Activated naive CD4-positive, alpha-beta T cell treated with anti-CD3 and anti-CD28 coated beads, Interleukin-2, amount 10 ng/mL, durations not matched to agents 7 days and 5 days (primary cell): ENCODE results near the gene STON2.

Experiments
- CTCF ChIA-PET: fragments of 350-600 bp; sonication (Branson Sonifier 250); formaldehyde crosslinking; loops from one replicate; lab custom pipeline; 2021; ENCODE audit warnings: antibody characterized with exemption; lab: Charles Lee
- DNase-seq: peaks from one replicate; pipeline ENCODE4 v3.0.0-alpha.2; 2020
- H3K27ac Mint-ChIP-seq: one replicate; pipeline ENCODE4 v1.8.0; 2021; ENCODE audit warnings: mild to moderate bottlenecking, moderate library complexity, mixed read lengths
- H3K27me3 Mint-ChIP-seq: one replicate; pipeline ENCODE4 v1.8.0; 2021; ENCODE audit warnings: mild to moderate bottlenecking, mixed read lengths
- H3K36me3 Mint-ChIP-seq: one replicate; pipeline ENCODE4 v1.8.0; 2021; ENCODE audit warnings: mixed read lengths
- H3K4me1 Mint-ChIP-seq: one replicate; pipeline ENCODE4 v1.8.0; 2021; ENCODE audit warnings: mixed read lengths
- H3K4me3 Mint-ChIP-seq: one replicate; pipeline ENCODE4 v1.8.0; 2021; ENCODE audit warnings: mild to moderate bottlenecking, moderate library complexity, mixed read lengths
- H3K9me3 Mint-ChIP-seq: one replicate; pipeline ENCODE4 v1.8.0; 2021; ENCODE audit warnings: mixed read lengths

The STON2 gene

GRCh38 chr14:81323093-81323492 is 77.0 kb downstream of the STON2 start:
- no peak for DNase-seq
- H3K27ac Mint-ChIP-seq: no peak overlapping the region
- no peaks in the 10 kb centered on the region for H3K4me1 Mint-ChIP-seq
- H3K36me3 Mint-ChIP-seq: no peaks in the 10 kb centered on the region
- H3K4me3 Mint-ChIP-seq: no peak overlapping the region
- H3K27me3 Mint-ChIP-seq: peaks cover 3% of the 10 kb centered on the region
- CTCF ChIA-PET: no interaction called here
- H3K9me3 Mint-ChIP-seq: no peaks in the 10 kb centered on the region

GRCh38 chr14:81319946-81320345 is 80.2 kb downstream of the STON2 start:
- no peak for DNase-seq
- Mint-ChIP-seq H3K4me3 (no peak overlapping the region), H3K4me1 (no peaks in the 10 kb centered on the region), H3K27ac (no peak overlapping the region), H3K36me3 (no peaks in the 10 kb centered on the region), H3K27me3 (peaks cover 3% of the 10 kb centered on the region), H3K9me3 (no peaks in the 10 kb centered on the region)
- CTCF ChIA-PET: no interaction called here

DNA sequence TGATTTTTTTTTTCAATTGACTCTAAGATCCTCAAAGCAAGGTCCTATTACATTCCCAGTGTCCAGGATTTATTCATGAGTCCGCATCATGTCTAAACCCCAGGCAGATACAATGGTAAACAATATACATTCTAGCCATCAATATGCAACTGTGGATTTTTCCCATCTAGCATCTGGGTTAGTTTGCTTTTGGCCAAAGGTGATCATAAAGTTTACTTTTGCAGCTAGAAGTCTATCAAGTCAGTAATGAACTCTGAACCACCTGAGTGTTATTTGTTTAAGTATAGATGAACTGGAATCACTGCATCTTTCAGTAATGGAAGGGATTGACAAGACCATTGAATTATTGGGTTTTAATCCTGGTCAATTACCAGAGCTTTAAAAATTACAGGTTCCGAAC is 80.8 kb downstream of the STON2 start:
- H3K27me3 Mint-ChIP-seq: peaks cover 3% of the 10 kb centered on the region
- H3K9me3 Mint-ChIP-seq: no peaks in the 10 kb centered on the region
- CTCF ChIA-PET: interaction anchor here (1.4 kb wide), 1 partner anchor 10 kb away, joined by 3 read pairs; no protein-coding TSS in a partner anchor
- H3K4me3 Mint-ChIP-seq: no peak overlapping the region
- no peaks in the 10 kb centered on the region for H3K36me3 Mint-ChIP-seq
- DNase-seq: no peak
- no peaks in the 10 kb centered on the region for H3K4me1 Mint-ChIP-seq
- H3K27ac Mint-ChIP-seq: no peak overlapping the region

DNA sequence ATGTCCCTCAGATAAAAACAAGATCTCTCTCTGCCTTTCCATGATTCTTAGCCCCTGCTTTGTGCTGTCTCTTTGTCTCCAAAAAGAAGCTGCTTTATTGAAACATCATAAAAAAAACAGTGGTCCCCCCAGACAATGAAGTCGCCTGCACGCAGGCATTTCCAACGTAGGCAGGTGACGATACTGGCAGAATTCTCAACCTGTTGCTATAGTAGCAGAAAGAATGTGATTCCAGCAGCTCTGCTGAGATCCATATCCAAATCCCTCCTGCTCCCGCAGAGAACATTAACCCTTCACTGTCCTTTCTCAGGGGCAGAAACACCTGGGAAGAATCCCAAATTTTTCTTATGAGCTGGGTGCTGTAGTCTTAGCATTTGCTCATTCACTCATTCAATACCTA is 84.8 kb downstream of the STON2 start:
- no peaks in the 10 kb centered on the region for H3K9me3 Mint-ChIP-seq
- H3K27me3 Mint-ChIP-seq: no peaks in the 10 kb centered on the region
- H3K4me1 Mint-ChIP-seq: no peaks in the 10 kb centered on the region
- CTCF ChIA-PET: no interaction called here
- no peak overlapping the region for H3K27ac Mint-ChIP-seq
- H3K36me3 Mint-ChIP-seq: no peaks in the 10 kb centered on the region
- no peak for DNase-seq
- H3K4me3 Mint-ChIP-seq: no peak overlapping the region

DNA sequence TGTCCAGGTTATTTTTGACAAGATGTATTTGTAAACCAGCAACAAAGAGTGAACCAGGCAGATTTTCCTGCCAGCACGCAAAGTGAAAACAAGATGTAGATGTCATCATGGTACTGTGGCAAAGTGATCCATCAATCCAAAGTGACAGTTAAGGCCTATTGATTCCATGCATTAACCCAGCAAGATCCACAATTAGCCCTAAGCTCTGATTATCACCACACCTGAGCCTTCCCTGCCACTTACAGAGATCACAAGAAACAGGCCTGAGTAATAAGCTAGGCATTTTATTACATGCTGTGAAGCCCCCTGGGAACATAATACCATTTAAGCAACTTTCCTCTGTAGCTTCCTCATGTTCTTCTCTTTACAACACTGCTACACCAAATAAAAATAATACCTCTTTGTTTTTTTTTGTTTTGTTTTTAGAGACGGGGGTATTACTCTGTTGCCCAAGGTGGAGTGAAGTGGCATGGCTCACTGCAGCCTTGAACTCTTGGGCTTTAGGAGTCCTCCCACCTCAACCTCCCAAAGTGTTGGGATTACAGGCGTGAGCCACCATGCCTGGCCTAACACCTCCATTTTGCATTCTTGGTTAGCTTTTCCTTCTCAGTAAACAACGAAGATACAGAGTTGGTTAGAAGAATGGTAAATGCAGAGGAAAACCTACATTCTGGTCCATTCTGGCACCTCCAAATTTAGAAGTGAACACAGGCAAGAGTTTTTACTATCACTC is 85.5 kb downstream of the STON2 start:
- H3K4me1 Mint-ChIP-seq: no peaks in the 10 kb centered on the region
- CTCF ChIA-PET: no interaction called here

GRCh38 chr14:81313775-81314429 is 86.2 kb downstream of the STON2 start:
- Mint-ChIP-seq H3K27me3 (no peaks in the 10 kb centered on the region), H3K4me3 (no peak overlapping the region), H3K4me1 (no peaks in the 10 kb centered on the region), H3K9me3 (no peaks in the 10 kb centered on the region), H3K27ac (no peak overlapping the region), H3K36me3 (no peaks in the 10 kb centered on the region)
- DNase-seq: no peak
- CTCF ChIA-PET: no interaction called here

More for the DNA sequence above, 85.5 kb downstream of the STON2 start:
- H3K27ac Mint-ChIP-seq: no peak overlapping the region
- DNase-seq: no peak
- H3K27me3 Mint-ChIP-seq: no peaks in the 10 kb centered on the region
- no peaks in the 10 kb centered on the region for H3K36me3 Mint-ChIP-seq
- H3K4me3 Mint-ChIP-seq: no peak overlapping the region
- no peaks in the 10 kb centered on the region for H3K9me3 Mint-ChIP-seq

- no peaks in the 10 kb centered on the region for H3K9me3 Mint-ChIP-seq
Observed at GRCh38 chr14:81313200-81313599, 86.9 kb downstream of the STON2 start.

GRCh38 chr14:81312289-81312876 is 87.7 kb downstream of the STON2 start:
- CTCF ChIA-PET: no interaction called here
- no peaks in the 10 kb centered on the region for H3K4me1 Mint-ChIP-seq
- no peak overlapping the region for H3K27ac Mint-ChIP-seq
- DNase-seq: no peak
- no peaks in the 10 kb centered on the region for H3K36me3 Mint-ChIP-seq
- no peaks in the 10 kb centered on the region for H3K27me3 Mint-ChIP-seq
- H3K4me3 Mint-ChIP-seq: no peak overlapping the region
- no peaks in the 10 kb centered on the region for H3K9me3 Mint-ChIP-seq

More at GRCh38 chr14:81313200-81313599, 86.9 kb downstream of the STON2 start:
- no peak for DNase-seq
- CTCF ChIA-PET: no interaction called here
- Mint-ChIP-seq H3K27me3 (no peaks in the 10 kb centered on the region), H3K27ac (no peak overlapping the region), H3K4me1 (no peaks in the 10 kb centered on the region), H3K36me3 (no peaks in the 10 kb centered on the region), H3K4me3 (no peak overlapping the region)

GRCh38 chr14:81311778-81312177 is 88.3 kb downstream of the STON2 start:
- no peak overlapping the region for H3K27ac Mint-ChIP-seq

DNA sequence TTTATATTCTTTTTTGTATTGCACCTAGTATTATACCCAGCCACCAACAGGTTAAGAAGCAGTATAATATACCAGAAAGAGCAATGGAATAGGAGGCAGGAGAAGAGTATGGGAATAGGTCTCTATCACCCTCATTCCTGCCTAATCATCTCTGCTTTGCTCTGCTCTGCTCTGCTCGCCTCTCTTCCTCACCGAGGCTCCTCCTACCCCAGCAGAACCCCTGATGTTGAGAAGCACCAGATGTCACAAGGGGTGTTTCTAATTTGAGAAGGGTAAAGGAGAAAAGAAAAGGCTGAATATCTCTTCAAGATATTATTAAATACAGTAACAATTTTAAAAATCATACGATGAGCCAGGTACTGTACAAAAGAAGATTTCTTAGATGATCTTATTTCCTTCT is 89.0 kb downstream of the STON2 start:
- Mint-ChIP-seq H3K27me3 (no peaks in the 10 kb centered on the region), H3K36me3 (no peaks in the 10 kb centered on the region), H3K4me3 (no peak overlapping the region), H3K27ac (no peak overlapping the region), H3K9me3 (no peaks in the 10 kb centered on the region), H3K4me1 (no peaks in the 10 kb centered on the region)
- CTCF ChIA-PET: no interaction called here
- no peak for DNase-seq

More at GRCh38 chr14:81311778-81312177, 88.3 kb downstream of the STON2 start:
- Mint-ChIP-seq H3K36me3 (no peaks in the 10 kb centered on the region), H3K4me1 (no peaks in the 10 kb centered on the region), H3K4me3 (no peak overlapping the region), H3K9me3 (no peaks in the 10 kb centered on the region), H3K27me3 (no peaks in the 10 kb centered on the region)
- no peak for DNase-seq
- CTCF ChIA-PET: no interaction called here

- CTCF ChIA-PET: no interaction called here
- Mint-ChIP-seq H3K27ac (no peak overlapping the region), H3K27me3 (no peaks in the 10 kb centered on the region), H3K4me1 (no peaks in the 10 kb centered on the region), H3K4me3 (no peak overlapping the region), H3K36me3 (no peaks in the 10 kb centered on the region), H3K9me3 (no peaks in the 10 kb centered on the region)
- DNase-seq: no peak
Observed at GRCh38 chr14:81310606-81311005, 89.5 kb downstream of the STON2 start.

DNA sequence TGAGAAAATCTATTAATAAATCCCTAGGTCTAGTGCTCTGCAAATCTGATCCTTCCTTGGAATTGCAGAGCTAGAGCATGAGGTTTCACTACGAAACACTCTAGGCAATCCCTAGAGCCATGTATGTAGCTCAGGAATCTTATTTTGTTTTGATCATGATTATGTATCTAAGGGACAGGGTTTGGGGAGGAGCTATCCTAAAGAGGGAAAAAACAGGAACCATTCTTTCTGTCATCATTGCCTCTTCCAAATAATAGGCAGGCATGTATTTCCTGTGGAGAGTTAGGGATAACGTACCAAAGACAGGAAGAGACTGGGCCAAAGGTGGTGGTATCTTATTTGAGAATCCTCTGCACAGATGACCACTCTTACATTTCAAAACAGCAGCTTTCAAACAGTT is 90.6 kb downstream of the STON2 start:
- CTCF ChIA-PET: interaction anchor here (0.6 to 1.0 kb wide), 2 partner anchors 9 to 146 kb away, joined by 3 to 6 read pairs; no protein-coding TSS in a partner anchor
- no peak overlapping the region for H3K27ac Mint-ChIP-seq
- H3K27me3 Mint-ChIP-seq: no peaks in the 10 kb centered on the region
- no peak overlapping the region for H3K4me3 Mint-ChIP-seq
- H3K36me3 Mint-ChIP-seq: no peaks in the 10 kb centered on the region
- H3K4me1 Mint-ChIP-seq: no peaks in the 10 kb centered on the region
- no peaks in the 10 kb centered on the region for H3K9me3 Mint-ChIP-seq
- no peak for DNase-seq

- H3K27ac Mint-ChIP-seq: no peak overlapping the region
- H3K27me3 Mint-ChIP-seq: no peaks in the 10 kb centered on the region
- DNase-seq: no peak
- peaks cover 6% of the 10 kb centered on the region for H3K4me1 Mint-ChIP-seq
- no peak overlapping the region for H3K4me3 Mint-ChIP-seq
- CTCF ChIA-PET: interaction anchor here (0.6 kb wide), 1 partner anchor 54 kb away, joined by 3 read pairs; no protein-coding TSS in a partner anchor
- no peaks in the 10 kb centered on the region for H3K36me3 Mint-ChIP-seq
- H3K9me3 Mint-ChIP-seq: no peaks in the 10 kb centered on the region
Observed at GRCh38 chr14:81305743-81306142, 94.4 kb downstream of the STON2 start.

DNA sequence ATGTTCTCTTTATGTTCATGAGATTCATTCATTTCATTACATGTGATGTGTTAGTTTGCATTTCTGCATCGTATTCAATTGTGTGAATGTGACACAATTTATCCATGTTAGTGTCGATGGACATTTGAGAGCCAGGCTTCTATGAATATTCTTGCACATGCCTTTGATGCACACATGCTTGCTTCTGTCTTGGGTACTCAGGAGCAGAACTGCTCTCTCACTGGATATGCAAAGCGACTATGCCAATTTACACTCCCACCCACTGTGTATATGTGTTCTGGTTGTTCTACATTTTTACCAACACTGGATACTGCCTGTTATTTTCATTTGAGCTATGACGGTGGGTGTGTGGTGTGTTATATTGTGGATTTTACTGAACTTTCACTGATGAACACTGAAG is 95.1 kb downstream of the STON2 start:
- CTCF ChIA-PET: interaction anchor here (0.6 kb wide), 1 partner anchor 54 kb away, joined by 3 read pairs; no protein-coding TSS in a partner anchor
- Mint-ChIP-seq H3K36me3 (no peaks in the 10 kb centered on the region), H3K27me3 (no peaks in the 10 kb centered on the region), H3K4me1 (peaks cover 6% of the 10 kb centered on the region), H3K27ac (no peak overlapping the region), H3K9me3 (no peaks in the 10 kb centered on the region), H3K4me3 (no peak overlapping the region)
- DNase-seq: no peak
